SK-N-SH (cell line): ENCODE results near the gene MEP1A. TPM values are rescaled to one million over a fixed set of nuclear protein-coding genes. Genes with fewer than 3 reads are reported as not detected.

Experiments
- CTCF ChIA-PET: fragments of 300-600, 350-600 bp; formaldehyde crosslinking; extraction: SDS; loops from one replicate; lab custom pipeline; 2021; lab: Yijun Ruan, JAX
- POLR2A ChIA-PET: fragments of 350-600 bp; sonication (Branson Sonifier 250); formaldehyde crosslinking; extraction: SDS; loops from one replicate; lab custom pipeline; 2020; ENCODE audit warnings: antibody characterized with exemption, inconsistent platforms; lab: Yijun Ruan, JAX
- DNase-seq: peaks from one replicate; pipeline ENCODE4 v3.0.0; 2012
- H2AFZ ChIP-seq: fragments of 200-600 bp; sonication (generic); 2 replicates; pipeline ENCODE4 v1.8.1; 2016; ENCODE audit warnings: antibody characterized with exemption, mild to moderate bottlenecking, low read depth
- H3F3A ChIP-seq: fragments of 200-600 bp; sonication (generic); replicated peaks from 2 replicates; pipeline ENCODE3; 2016; ENCODE audit warnings: antibody characterized with exemption, mild to moderate bottlenecking; ENCODE audit not compliant: insufficient read depth
- H3K27ac ChIP-seq, 2 experiments: fragments of 200-500 bp in 1 of 2; fragments of 200-600 bp in 1 of 2; sonication (Bioruptor generic) in 1 of 2; sonication (generic), shearing (Covaris generic) in 1 of 2; 2 replicates each; pipeline versions ENCODE4 v1.5.1 to v1.6.1; 2014 to 2016; ENCODE audit warnings: low read depth in 2 of 2, inconsistent platforms in 1 of 2, low read length in 1 of 2, mild to moderate bottlenecking in 1 of 2, mixed read lengths in 1 of 2
- H3K27me3 ChIP-seq: fragments of 200-600 bp; sonication (generic), shearing (Covaris generic); 2 replicates; pipeline ENCODE4 v1.6.1; 2016; ENCODE audit warnings: mixed run types; ENCODE audit not compliant: insufficient read depth
- H3K36me3 ChIP-seq, 2 experiments: fragments of 200-500 bp in 1 of 2; fragments of 200-600 bp in 1 of 2; sonication (Bioruptor generic) in 1 of 2; sonication (generic) in 1 of 2; replicated peaks in 1 of 2; 2 replicates each; pipeline versions ENCODE3 to v1.5.1; 2014 to 2016; ENCODE audit warnings: low read length in 1 of 2, mild to moderate bottlenecking in 1 of 2; ENCODE audit not compliant: insufficient read depth in 2 of 2, control insufficient read depth in 1 of 2
- H3K4me1 ChIP-seq, 2 experiments: fragments of 200-500 bp in 1 of 2; fragments of 200-600 bp in 1 of 2; sonication (Bioruptor generic) in 1 of 2; sonication (generic), shearing (Covaris generic) in 1 of 2; 2 replicates each; pipeline versions ENCODE4 v1.5.1 to v1.6.1; 2014 to 2016; ENCODE audit warnings: low read depth in 1 of 2, low read length in 1 of 2, mixed run types in 1 of 2; ENCODE audit not compliant: insufficient read depth in 2 of 2, control insufficient read depth in 1 of 2
- H3K4me2 ChIP-seq: fragments of 200-600 bp; sonication (generic), shearing (Covaris generic); 2 replicates; pipeline ENCODE4 v1.6.1; 2017; ENCODE audit warnings: mixed run types
- H3K4me3 ChIP-seq, 2 experiments: fragments of 200-500 bp in 1 of 2; fragments of 200-600 bp in 1 of 2; sonication (Bioruptor generic) in 1 of 2; sonication (generic), shearing (Covaris generic) in 1 of 2; 2 replicates each; pipeline versions ENCODE4 v1.5.1 to v1.8.1; 2014 to 2016; ENCODE audit warnings: low read depth in 2 of 2, inconsistent platforms in 1 of 2, low read length in 1 of 2, mild to moderate bottlenecking in 1 of 2, mixed read lengths in 1 of 2, moderate library complexity in 1 of 2
- H3K79me2 ChIP-seq: fragments of 200-600 bp; sonication (generic); 2 replicates; pipeline ENCODE4 v1.8.1; 2017; ENCODE audit warnings: mild to moderate bottlenecking; ENCODE audit not compliant: insufficient read depth
- H3K9ac ChIP-seq: fragments of 200-600 bp; sonication (generic); 2 replicates; pipeline ENCODE4 v1.6.1; 2017; ENCODE audit warnings: mixed run types
- H3K9me2 ChIP-seq: fragments of 200-600 bp; sonication (generic); 2 replicates; pipeline ENCODE4 v1.6.1; 2017; ENCODE audit warnings: mixed run types
- H3K9me3 ChIP-seq: fragments of 200-600 bp; sonication (generic); 2 replicates; pipeline ENCODE4 v1.6.1; 2017; ENCODE audit warnings: mixed run types, mild to moderate bottlenecking, moderate library complexity
- H4K20me1 ChIP-seq: fragments of 200-600 bp; sonication (generic); 2 replicates; pipeline ENCODE4 v1.6.1; 2017; ENCODE audit warnings: mild to moderate bottlenecking, mixed run types; ENCODE audit not compliant: insufficient read depth
- CHD2 ChIP-seq: fragments of 150-350 bp; IDR thresholded peaks from 2 replicates; pipeline ENCODE4 v1.6.1; 2018; ENCODE audit warnings: low read length; ENCODE audit not compliant: partially characterized antibody
- EP300 ChIP-seq, 2 experiments: IDR thresholded peaks; 2 replicates each; pipeline versions ENCODE4 v1.4.0 to v1.6.1; 2012; ENCODE audit warnings: borderline replicate concordance in 1 of 2, low read depth in 1 of 2, low read length in 1 of 2
- FOSL2 ChIP-seq: IDR thresholded peaks from 2 replicates; pipeline ENCODE4 v1.4.0; 2012; ENCODE audit warnings: low read depth, mild to moderate bottlenecking, moderate library complexity, borderline replicate concordance
- FOXJ3 ChIP-seq: sonication (generic); formaldehyde crosslinking; IDR thresholded peaks from 2 replicates; pipeline ENCODE4 v1.5.1; 2020; ENCODE audit warnings: mild to moderate bottlenecking, missing genetic modification reagents
- FOXM1 ChIP-seq: IDR thresholded peaks from 2 replicates; pipeline ENCODE4 v1.4.0; 2012; ENCODE audit warnings: low read depth, mild to moderate bottlenecking
- GABPA ChIP-seq: IDR thresholded peaks from 2 replicates; pipeline ENCODE4 v1.4.0; 2012; ENCODE audit warnings: low read depth, mild to moderate bottlenecking
- MEF2A ChIP-seq: IDR thresholded peaks from 2 replicates; pipeline ENCODE4 v1.4.0; 2012; ENCODE audit warnings: low read depth, borderline replicate concordance
- NRF1 ChIP-seq: IDR thresholded peaks from 2 replicates; pipeline ENCODE4 v1.6.1; 2012; ENCODE audit warnings: low read depth, mild to moderate bottlenecking, low read length
- POLR2AphosphoS5 ChIP-seq: IDR thresholded peaks from 2 replicates; pipeline ENCODE4 v1.6.1; 2012; ENCODE audit warnings: low read depth, low read length
- RAD21 ChIP-seq: IDR thresholded peaks from 2 replicates; pipeline ENCODE4 v1.6.1; 2012; ENCODE audit warnings: mild to moderate bottlenecking, low read length
- RFX5 ChIP-seq: IDR thresholded peaks from 2 replicates; pipeline ENCODE4 v1.6.1; 2012; ENCODE audit warnings: mild to moderate bottlenecking, improper control_type of control experiment, low read length
- TAF1 ChIP-seq: IDR thresholded peaks from 2 replicates; pipeline ENCODE4 v1.6.1; 2012; ENCODE audit warnings: low read depth, mild to moderate bottlenecking, low read length, moderate library complexity, borderline replicate concordance
- TCF12 ChIP-seq: IDR thresholded peaks from 2 replicates; pipeline ENCODE4 v1.4.0; 2012
- YY1 ChIP-seq: IDR thresholded peaks from 2 replicates; pipeline ENCODE4 v1.4.0; 2012; ENCODE audit warnings: low read depth, mild to moderate bottlenecking
- WGBS: methylation state at CpG from one replicate; pipeline ENCODE4 v1.1.6; 2017; ENCODE audit warnings: low lambda C conversion rate; 5-methylcytosine and 5-hydroxymethylcytosine counted together
- polyA plus RNA-seq, 3 experiments: library from polyadenylated mRNA; depleted of rRNA; stranded (reverse); fragments of >200 nt; gene quantifications; 2 replicates each; pipeline ENCODE4 v1.2.3, GENCODE V29; 2012
- TF ChIP-seq, protein P1 (sequence below): fragments of 150-350 bp; IDR thresholded peaks from 2 replicates; pipeline ENCODE4 v1.6.1; 2016; ENCODE audit warnings: mild to moderate bottlenecking, low read depth, low read length
- TF ChIP-seq, protein P2 (sequence below): IDR thresholded peaks from 2 replicates; pipeline ENCODE4 v1.4.0; 2012; ENCODE audit warnings: low read depth
- TF ChIP-seq, protein P3 (sequence below): fragments of 150-350 bp; IDR thresholded peaks from 2 replicates; pipeline ENCODE4 v1.6.1; 2017; ENCODE audit warnings: antibody characterized with exemption, low read length, low read depth, borderline replicate concordance

MEP1A gene
- polyA plus RNA-seq, 1 of the 3 experiments (the other 2 are of a cell fraction): not detected

DNA sequence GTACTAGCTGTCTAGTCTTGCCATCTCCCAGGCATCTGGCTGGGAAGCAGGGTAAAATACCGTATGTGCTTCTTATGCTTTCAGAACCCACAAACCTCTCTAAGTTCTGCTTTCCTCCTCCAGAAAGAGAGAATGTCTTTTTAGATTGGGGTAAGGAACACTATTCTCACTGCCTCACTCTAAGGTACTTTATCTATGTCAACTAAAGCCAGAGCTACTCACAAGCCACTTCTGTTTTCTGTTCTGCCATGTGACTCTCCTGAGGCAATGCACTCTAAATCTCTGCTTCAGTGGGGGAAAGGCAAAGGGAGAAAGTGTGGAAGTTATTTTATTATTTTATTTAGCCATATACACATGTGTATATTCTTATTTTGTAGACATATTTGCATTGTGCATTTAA is 15.6 kb downstream of the MEP1A start:
- CTCF ChIA-PET: interaction anchor here (0.8 kb wide), 1 partner anchor 1464 kb away, joined by 4 read pairs; no protein-coding TSS in a partner anchor
- H3K9me3 ChIP-seq: no peaks in the 10 kb centered on the region
- H3K4me2 ChIP-seq: no peak overlapping the region
- DNase-seq: no peak
- H3K36me3 ChIP-seq: no peaks in the 10 kb centered on the region
- H3K27me3 ChIP-seq: peaks cover 8% of the 10 kb centered on the region; the same call in 1 of the 2 replicates
- POLR2A ChIA-PET: no interaction called here
- H2AFZ ChIP-seq: no peak overlapping the region
- H3K9me2 ChIP-seq: no peaks in the 10 kb centered on the region
- H3K79me2 ChIP-seq: no peaks in the 10 kb centered on the region
- no peaks in the 10 kb centered on the region for H3F3A ChIP-seq
- TF ChIP-seq GABPA: no peak
- WGBS: 7% methylated on average over 1 of the region's 1 CpG
- H3K9ac ChIP-seq: no peak overlapping the region
- H4K20me1 ChIP-seq: no peaks in the 10 kb centered on the region
- H3K27ac ChIP-seq: no peak overlapping the region
- no peak overlapping the region for H3K4me3 ChIP-seq
- no peaks in the 10 kb centered on the region for H3K4me1 ChIP-seq

DNA sequence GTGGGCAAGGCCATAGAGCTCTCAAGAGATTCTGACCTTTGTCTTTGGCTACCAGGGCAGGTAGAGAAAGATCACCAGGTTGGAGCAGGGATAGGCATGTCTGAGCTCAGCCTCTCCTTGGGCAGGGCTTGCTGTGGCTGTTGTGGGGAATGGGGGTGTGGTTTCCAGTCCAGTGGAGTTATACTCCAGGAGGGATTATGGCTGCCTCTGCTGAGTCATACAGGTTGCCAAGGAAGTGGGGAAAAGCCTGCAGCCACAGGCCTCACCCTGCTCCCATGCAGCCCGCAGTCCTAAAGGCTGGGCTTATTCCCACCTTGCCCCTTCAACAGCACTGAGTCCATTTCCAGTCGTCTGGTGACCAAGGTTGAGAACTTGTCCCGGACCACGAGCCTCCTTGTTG is 21.9 kb downstream of the MEP1A start:
- no peaks in the 10 kb centered on the region for H3K9me3 ChIP-seq
- H3K4me1 ChIP-seq: no peaks in the 10 kb centered on the region
- H3K4me3 ChIP-seq: no peak overlapping the region
- WGBS: 0% methylated on average over 4 of the region's 4 CpGs
- TF ChIP-seq POLR2AphosphoS5 (no peak), TCF12 (no peak), NRF1 (no peak), RAD21 (no peak), GABPA (no peak), RFX5 (no peak), YY1 (no peak), FOSL2 (no peak), MEF2A (no peak)
- TF ChIP-seq, protein P1, sequence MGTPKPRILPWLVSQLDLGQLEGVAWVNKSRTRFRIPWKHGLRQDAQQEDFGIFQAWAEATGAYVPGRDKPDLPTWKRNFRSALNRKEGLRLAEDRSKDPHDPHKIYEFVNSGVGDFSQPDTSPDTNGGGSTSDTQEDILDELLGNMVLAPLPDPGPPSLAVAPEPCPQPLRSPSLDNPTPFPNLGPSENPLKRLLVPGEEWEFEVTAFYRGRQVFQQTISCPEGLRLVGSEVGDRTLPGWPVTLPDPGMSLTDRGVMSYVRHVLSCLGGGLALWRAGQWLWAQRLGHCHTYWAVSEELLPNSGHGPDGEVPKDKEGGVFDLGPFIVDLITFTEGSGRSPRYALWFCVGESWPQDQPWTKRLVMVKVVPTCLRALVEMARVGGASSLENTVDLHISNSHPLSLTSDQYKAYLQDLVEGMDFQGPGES: no peak
- TF ChIP-seq, protein P2, sequence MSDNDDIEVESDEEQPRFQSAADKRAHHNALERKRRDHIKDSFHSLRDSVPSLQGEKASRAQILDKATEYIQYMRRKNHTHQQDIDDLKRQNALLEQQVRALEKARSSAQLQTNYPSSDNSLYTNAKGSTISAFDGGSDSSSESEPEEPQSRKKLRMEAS: no peak
- no peaks in the 10 kb centered on the region for H3K36me3 ChIP-seq
- H3K4me2 ChIP-seq: no peak overlapping the region
- no peak for DNase-seq
- H3K9ac ChIP-seq: no peak overlapping the region
- CTCF ChIA-PET: no interaction called here
- no peaks in the 10 kb centered on the region for H3K27me3 ChIP-seq
- H3K79me2 ChIP-seq: no peaks in the 10 kb centered on the region
- POLR2A ChIA-PET: no interaction called here
- no peak overlapping the region for H3K27ac ChIP-seq
- H4K20me1 ChIP-seq: no peaks in the 10 kb centered on the region
- H3K9me2 ChIP-seq: no peaks in the 10 kb centered on the region
- H3F3A ChIP-seq: no peaks in the 10 kb centered on the region
- H2AFZ ChIP-seq: no peak overlapping the region

DNA sequence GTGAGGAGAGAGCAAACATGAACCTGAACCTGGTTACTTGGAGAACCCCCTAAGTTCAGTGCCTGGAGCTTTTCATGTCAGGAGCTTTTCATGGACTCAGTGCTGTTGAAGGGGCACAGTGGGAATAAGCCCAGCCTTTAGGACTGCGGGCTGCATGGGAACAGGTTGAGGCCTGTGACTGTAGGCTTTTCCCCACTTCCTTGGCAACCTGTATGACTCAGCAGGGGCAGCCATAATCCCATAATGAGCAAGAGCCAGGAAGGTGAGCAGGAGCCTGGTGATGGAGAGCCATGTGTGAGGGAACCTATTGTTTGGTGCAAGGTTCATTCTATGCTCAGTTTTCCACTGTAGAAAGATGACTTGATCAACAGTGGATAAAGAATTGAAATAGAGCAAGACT is 23.4 kb downstream of the MEP1A start:
- H3K27me3 ChIP-seq: no peaks in the 10 kb centered on the region; the same call in 1 of the 2 replicates
- CTCF ChIA-PET: no interaction called here
- H3K4me1 ChIP-seq: no peaks in the 10 kb centered on the region
- no peaks in the 10 kb centered on the region for H3F3A ChIP-seq
- no peak overlapping the region for H3K4me3 ChIP-seq
- H3K9ac ChIP-seq: no peak overlapping the region
- WGBS: 0% methylated on average over 1 of the region's 1 CpG
- H3K27ac ChIP-seq: no peak overlapping the region
- H3K79me2 ChIP-seq: no peaks in the 10 kb centered on the region
- no peaks in the 10 kb centered on the region for H3K9me3 ChIP-seq
- H3K4me2 ChIP-seq: no peak overlapping the region
- POLR2A ChIA-PET: no interaction called here
- no peaks in the 10 kb centered on the region for H3K9me2 ChIP-seq
- DNase-seq: no peak
- H3K36me3 ChIP-seq: no peaks in the 10 kb centered on the region
- no peak for TF ChIP-seq FOXM1
- no peak for TF ChIP-seq EP300 (IDR thresholded peaks at IDR 0.05; ENCODE audit: borderline replicate concordance in 1 of 2, low read depth in 1 of 2, low read length in 1 of 2)
- TF ChIP-seq, protein P2: no peak
- no peak for TF ChIP-seq RFX5
- no peak for TF ChIP-seq MEF2A
- TF ChIP-seq TAF1: no peak
- no peak for TF ChIP-seq FOSL2
- TF ChIP-seq CHD2: no peak
- TF ChIP-seq, protein P1: no peak
- TF ChIP-seq FOXJ3 (CRISPR knock-in tag): no peak
- TF ChIP-seq, protein P3, sequence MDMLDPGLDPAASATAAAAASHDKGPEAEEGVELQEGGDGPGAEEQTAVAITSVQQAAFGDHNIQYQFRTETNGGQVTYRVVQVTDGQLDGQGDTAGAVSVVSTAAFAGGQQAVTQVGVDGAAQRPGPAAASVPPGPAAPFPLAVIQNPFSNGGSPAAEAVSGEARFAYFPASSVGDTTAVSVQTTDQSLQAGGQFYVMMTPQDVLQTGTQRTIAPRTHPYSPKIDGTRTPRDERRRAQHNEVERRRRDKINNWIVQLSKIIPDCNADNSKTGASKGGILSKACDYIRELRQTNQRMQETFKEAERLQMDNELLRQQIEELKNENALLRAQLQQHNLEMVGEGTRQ: no peak
- TF ChIP-seq, all 33 proteins: peak for 0
- Histone ChIP-seq H4K20me1 (no peaks in the 10 kb centered on the region), H2AFZ (no peak overlapping the region)
